GM21367 (cell line): ENCODE measurements around the gene PARD3.

ENCODE experiments used
- ATAC-seq: cut with Tn5 transposase; IDR thresholded peaks from one replicate; pipeline ENCODE4 v1.9.1; 2021; ENCODE audit not compliant: unreplicated experiment

The PARD3 gene

DNA sequence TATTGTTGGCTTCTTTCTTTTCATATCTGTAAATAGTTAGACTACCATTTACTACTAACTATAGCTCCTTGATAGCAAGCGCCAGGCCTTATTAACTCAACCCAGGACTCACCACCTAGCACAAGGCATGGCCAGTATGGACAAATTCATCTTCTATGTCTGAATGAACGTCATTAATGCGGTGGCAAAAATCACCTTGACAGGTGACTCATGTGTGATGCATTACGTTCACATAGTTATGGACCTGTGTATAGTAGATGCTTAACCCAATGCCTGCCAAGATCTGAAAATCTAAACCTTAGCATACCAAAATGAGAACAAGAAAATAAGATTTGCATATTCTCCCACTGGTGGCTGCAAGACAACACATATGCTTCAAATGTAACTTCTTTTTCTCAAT, 300.8 kb downstream of the PARD3 start:
- no peak for ATAC-seq

DNA sequence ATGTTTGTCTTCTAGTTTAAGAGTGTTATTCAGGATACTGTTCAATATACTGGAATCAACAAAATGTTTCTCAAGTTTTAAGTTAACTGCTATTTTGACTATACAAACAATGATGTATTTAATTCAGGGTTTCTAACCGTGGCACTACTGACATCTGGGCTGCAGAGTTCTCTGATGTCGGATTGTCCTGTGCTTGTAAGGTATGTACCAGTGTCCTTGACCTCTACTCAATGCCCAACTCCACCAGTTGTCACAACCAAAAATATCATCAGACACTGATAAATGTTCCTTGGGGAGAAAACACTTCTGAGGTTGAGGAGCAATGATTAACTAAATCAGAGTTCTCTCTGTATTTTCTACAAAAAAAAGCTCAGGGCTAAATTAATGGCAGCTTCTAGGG, 301.5 kb downstream of the PARD3 start:
- ATAC-seq = no peak

DNA sequence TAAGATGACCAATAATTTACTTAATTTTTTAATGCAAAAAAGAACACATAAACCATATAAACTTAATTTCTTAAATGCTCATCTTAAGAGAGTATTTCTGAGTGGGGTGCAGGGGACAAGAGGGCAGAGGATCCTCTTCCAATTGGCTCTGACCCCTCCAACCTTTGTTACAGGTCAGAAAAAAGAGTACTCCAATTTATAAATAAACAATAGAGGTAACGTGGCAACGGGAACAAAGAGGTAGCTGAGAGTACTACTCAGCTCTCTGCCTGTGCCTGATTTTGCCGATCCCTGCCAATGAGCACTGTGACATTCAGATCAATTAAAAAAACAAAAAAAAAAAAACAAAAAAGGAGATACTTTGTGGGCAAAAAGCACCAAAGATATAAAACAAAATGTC, 307.9 kb downstream of the PARD3 start:
- no peak for ATAC-seq

DNA sequence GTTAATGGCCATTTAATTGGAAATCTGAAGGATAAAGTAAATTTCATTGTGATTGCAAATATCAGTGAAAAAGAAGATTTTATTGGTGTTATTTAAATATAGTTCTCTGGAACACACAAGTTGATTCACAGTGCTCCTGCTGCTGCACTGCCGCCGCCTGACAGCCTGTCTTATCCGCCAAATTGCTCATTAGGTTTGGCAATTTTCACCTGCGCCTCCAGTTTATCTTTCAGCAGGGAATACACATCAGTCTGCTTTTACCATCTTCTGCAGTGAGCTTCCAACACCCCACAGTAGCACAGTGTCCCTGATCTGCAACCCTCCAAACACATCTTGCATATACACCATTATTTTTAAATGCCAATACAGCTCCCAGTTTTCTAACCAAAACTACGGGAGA, 308.3 kb downstream of the PARD3 start:
- no peak for ATAC-seq

DNA sequence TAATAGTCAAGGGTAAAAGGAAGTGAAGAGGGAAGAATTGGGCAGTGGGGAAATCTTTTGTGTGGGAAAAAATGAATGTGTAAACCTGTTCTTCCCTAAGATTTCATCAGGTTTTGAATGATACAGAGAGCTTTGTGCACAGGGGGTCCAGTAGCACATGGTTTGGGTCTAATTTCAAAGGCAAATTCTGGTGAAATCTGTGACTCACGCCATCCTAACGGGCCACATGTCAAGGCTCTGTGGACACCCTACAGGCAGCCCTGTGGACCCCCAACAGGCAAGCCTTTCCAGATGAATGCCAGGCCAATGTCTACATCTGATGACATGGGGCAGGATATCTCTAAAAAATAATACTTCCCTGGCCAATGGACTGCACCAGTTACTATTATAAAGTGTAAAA, 309.8 kb downstream of the PARD3 start:
- ATAC-seq = no peak

DNA sequence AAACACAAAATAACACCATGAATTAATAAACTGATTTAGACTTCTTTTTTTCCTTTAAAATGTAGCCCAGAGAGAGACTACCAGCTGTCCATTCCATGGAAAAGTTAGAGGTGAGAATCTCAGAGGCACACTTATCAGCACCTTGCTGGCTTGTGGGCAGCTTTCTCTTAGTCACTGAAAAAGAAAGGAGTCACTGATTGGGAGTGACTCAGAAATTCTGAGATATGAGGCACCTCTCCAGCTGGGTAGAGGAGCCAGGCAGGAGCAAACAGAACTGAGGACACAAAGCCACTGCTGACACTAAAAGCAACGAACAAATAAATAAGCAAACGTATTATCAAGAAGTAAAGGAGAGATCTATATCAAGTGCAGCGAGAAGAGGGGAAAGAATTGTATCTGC, 310.6 kb downstream of the PARD3 start:
- no peak for ATAC-seq

DNA sequence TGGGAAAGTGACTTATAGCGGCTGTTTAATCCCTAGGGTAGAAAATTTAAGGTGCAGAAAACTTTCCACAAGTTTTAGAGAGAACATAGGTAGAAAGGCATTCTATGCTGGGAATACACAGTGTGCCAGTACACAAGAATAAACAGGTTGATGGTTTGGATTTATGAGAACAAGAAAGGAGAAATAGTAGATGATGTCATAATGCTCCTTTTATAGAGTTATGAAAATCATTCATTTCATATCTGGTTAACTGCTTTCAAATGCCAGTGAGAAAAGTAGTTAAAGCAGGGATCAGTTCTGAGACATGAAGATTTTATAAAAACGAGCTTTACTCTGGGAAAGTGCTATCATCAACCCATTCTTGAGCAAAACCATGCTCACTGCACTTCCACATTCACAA, 311.4 kb downstream of the PARD3 start:
- ATAC-seq = no peak

DNA sequence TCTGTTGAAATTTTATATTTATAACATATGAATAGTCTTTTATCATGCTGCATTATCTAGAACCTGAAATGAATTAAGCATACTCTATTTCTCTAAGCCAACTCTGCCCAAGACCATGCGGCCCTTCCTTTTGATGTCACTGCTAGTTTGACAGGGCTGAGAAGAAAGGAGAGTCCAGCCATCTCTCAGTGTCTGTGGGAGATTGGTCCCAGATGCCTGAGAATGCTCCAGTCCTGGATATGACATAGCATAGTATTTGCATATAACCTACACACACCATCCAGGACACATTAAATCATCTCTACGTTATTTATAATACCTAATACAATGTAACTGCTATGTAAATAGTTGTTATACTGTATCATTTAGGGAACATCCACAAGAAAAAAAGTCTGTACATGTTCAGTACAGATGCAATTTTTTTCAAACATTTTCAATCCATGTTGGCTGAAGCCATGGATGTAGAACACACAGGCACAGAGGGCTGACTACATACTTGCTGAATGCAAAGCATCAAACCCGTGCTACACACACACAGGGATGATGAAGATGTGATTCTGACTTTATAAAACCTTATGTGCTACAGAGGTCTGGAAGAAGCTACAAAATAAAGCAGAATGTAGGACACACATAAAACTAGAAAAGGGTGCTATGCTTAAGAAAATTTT, 315.4 kb downstream of the PARD3 start:
- ATAC-seq = no peak

DNA sequence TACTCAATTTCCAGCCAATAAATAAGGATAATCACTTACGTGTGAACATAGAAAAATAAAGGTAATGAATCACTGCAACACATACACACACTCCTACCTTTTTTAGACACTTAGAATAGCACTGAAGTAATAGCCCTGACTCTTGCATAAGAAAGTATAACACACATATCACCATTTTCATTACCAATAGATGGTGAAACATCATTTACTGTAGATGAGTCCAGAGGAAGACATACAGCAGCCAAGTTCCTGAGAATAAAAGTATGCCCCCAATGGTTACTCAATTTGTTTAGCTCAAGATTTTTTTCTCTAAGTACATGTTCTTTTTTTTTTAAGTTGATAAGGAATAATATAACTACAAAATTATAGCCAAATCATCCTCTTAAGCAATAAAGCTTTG, 316.3 kb downstream of the PARD3 start:
- ATAC-seq = no peak

DNA sequence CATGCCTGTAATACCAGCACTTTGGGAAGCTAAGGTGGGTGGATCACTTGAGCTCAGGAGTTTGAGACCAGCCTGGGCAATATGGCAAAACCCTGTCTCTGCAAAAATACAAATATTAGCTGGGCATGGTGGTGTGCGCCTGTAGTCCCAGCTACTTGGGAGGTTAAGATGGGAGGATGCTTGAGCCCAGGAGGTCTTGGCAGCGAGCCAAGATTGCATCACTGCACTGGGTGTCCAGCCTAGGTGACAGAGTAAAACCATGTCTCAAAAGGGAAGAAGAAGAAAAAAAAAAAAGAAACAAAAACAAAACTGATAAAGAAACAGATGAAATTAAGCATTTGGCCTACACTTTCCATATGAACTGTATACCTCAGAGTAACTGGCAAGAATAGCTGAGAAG, 319.2 kb downstream of the PARD3 start:
- ATAC-seq = no peak

DNA sequence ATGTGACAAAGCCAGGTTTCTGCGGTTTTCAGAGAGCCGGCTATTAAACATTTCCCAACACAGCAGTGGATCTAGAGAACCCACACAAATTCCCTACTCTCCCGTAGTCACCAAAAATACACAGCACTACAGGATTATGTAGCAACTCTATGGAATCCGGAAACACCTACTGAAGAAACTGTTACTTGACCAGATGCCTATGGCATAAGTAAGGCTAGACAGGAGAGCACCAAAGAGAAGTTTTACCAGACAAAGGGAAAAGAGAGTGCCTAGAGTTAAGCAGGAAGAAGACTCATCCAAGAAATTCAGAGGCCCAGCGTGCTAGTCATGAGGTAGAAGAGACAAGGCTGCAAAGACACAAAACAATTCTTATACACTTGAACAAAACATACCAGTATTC, 321.1 kb downstream of the PARD3 start:
- no peak for ATAC-seq

DNA sequence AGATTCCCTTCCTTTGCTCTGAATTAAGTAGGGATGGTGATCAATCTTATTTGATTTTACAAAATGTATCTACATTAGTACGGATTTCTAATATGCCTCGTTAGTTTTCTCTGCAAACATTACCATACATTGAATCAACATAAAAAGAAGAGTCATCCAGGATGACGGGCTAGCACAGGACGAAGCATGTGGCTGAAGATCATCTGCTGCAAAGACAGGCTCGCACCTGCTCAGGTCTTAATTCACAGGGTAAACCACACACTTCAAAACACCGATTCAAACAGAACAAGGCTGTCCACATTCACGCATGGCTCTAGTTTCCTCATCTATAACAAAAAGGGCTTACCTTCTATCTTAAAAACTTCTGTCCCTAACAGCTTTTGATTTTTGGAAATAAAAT, 323.0 kb downstream of the PARD3 start:
- no peak for ATAC-seq

DNA sequence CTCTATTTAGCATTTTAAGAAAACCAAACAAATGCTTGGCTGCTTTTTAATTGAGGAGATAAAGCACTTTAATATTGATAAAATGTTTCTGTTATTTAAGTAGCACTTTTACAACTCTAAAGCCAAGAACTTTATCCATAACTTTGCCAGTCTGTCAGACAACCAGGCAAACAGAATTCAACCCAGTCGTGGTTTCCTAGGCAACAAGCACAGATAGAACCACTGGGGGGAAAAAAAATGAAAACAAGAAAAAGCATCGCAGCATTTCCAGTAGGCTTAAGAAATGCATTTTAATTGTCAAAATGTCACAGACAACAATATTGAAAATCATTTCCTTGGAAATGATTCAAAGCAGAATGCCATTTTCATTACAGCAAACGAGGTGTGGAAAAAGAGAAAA, 323.4 kb downstream of the PARD3 start:
- ATAC-seq = no peak

DNA sequence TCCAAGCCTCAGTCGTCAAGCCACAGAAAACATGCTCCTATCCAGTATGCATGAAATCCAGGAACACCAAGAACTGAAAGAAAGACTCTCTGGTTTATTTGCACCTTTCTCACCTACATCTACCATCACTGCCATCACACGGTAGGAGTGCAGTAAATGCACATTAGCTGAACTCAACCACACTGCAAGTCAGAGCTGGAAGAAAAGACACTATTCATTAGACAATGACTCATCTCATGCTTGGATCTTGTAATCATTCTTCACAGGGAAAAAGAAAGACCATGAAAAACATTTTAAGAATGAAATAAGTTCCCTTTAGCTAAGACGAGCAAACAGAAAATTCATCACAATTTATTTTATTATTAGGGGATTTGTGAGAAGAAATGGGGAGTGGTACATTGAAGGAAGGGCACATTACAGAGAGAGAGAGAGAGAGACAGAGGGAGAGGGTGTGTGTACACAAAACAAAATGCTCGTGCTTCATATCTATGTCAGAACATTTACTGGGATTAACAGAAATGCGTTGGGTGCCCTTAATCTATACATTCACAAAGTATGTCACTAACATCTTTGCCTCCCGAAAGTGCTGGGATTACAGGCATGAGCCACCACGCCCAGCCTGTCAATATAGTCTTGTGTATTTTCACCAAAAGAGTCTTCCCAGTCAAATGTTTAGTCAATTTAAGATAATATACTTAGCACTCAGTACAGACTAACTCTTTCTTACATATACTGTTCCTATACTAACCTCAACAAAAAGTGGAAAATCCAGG, 324.9 kb downstream of the PARD3 start:
- no peak for ATAC-seq

DNA sequence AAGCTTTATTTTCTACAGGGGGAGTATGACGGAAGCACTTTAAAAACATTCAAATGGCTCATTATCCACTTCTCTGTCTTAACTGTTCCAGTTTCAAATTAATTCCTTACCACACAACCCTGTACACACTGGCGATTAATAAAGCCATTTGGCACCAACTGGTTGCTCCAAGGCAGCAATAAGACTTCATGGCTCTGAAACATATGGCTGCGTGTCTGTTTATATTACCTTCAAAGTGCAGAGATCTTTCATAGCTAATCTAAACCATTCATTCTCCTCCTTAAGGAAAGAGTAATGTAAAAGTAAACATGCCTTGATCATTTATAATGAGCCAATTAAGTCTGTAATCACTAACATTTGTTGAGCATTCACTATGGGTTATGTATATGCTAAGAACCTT, 325.7 kb downstream of the PARD3 start:
- no peak for ATAC-seq

DNA sequence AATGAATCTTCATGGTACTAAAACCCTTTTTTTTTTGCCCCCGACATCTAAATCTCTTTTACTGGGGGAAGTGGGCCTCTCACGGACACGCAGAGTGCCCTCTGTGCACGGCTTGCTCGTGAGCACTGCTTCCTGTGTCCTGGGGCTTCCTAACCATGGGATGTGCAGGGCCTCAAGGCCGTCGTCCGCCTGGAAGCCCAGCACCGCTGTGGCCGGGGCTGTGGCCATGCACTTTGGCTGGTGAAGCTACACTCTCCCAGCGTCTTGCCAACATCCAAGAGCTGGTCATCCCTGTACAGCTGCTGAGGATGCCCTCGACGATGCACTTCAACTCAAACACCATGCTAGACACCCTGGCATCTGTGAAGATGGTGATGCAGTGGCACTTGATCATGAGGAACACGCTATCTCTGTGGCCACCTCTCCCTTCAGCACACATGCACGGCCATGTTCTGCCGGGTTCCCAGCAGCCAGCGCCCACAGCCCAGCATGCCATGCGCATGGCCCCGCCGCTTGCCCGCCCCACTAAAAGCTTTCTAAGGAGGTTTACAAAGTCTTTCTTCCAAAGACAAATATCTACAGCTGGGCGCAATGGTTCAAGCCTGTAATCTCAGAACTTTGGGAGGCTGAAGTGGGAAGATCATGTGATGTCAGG, 326.5 kb downstream of the PARD3 start:
- ATAC-seq = no peak

DNA sequence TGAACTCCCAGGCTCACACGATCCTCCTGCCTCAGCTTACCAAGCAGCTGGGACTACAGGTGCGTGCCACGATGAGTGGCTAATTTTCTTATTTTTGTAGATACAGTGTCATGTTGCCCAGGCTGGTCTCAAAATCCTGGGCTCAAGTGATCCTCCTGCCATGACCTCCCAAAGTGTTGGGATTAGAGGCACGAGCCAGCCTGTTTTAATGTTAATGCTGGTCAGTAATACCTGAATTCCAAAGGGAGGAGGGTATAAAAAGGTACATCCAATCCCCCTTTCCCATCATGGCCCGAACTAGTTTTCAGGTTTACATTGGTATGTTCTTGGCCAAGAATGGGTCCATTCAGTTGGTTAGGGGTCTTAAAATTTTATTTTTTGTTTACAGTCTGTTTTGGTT, 329.1 kb downstream of the PARD3 start:
- no peak for ATAC-seq

DNA sequence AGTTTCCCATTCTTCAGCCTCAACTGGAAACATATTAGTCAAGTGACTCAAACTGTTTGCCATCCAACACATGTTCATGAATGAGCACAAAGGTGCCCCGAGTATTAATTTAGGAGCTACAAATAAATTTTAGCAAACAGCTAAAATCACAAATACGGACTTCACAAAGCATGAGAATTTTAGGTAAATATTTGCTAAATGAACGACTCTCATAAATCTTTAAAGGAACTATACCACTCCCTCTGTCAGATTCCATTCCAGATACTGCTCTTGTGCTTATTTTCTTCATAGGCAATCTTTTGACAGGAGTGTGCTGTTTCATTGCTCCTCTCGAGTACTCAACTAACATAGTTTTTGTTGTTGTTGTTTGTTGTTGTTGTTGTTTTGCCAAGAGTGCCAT, 330.9 kb downstream of the PARD3 start:
- ATAC-seq = no peak

DNA sequence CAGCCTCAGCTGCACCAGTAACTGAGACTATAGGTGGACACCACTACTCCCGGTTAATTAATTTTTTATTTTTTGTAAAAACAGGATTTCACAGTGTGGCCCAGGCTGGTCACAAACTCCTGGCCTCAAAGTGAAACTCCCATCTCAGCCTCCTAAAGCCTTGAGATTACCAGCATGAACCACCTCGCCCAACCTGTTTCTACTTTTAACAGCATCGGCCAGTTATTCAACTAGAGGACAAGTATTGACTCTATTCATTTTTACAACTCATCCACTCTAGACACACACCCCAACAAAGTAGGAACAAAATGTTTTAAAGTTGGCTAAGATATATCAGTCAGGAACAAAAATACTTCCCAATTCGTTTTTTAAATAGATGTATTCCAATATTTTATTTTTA, 334.8 kb downstream of the PARD3 start:
- ATAC-seq = no peak

DNA sequence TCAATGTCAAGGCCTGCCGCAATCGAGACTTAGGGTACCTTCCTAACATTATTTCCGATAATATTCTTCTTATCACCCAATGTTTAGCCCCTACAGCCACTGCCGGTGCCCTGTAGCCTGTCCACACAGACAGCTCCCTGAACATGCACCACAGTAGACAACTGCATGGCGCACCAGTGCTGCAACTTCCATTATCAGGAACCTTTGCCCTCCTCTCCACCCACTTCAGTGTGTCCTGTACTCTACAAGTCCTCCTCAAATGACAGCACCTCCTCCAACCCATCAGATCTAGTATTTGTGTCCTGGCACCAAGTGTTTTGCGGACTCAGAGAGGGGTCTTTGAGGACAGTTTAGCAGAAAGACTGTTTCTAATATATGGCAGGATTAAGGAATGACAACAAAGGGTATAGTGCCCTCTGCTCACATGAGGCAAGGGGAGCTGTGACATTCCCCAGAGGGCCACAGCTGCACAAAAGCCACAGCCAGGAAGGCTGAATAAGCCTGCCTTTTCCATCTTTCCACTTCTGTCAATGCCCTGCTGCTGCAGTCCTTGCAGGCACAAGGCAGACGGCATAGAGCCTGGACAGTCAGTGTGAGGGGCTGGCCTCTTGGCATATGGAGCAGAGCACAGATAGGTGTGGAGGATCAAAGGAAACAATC, 335.4 kb downstream of the PARD3 start:
- no peak for ATAC-seq

DNA sequence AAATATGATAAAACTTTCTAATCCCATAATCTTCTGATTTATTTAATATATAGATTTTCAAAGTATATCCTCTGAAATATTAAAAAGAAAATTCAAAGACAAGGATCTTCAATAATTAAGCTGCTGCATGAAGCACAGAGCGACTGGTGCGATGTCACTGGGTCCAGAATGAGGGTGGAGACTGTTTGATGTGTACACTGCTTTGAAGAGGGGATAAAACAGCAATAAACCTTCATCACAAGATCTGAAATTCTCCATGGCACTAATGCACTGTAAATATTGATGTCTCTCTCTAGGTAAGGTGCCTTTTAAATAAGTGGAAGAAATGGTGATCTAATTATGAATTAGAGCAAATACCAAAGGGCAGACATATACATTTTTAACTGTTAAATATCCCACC, 337.8 kb downstream of the PARD3 start:
- no peak for ATAC-seq

DNA sequence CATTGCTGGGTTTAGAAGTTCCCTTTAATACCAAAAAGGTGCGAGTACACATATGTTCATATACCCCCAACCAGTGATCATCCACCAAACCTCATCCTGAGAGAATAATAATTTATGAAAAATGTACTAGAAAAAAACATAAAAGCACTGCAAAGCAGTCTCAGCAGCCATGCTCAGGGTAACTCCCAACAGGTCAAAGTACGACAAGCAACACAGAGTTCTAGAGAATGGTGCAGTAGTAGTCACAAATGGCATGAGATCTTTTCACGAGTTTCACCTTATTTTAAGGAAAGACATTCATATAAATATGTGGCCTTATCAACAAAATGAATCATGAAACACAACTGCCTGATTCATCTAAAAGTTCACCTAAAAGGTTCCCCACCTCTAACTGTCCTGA, 338.5 kb downstream of the PARD3 start:
- ATAC-seq = no peak
